ENCODE data around the gene STX5. TPM values are rescaled to one million over a fixed set of nuclear protein-coding genes. Genes with fewer than 3 reads are reported as not detected.
"Not testable (repeated sequence)": the region's sequence is repeated elsewhere in the genome, so short reads cannot be mapped to it uniquely, and the experiment has no call there.

STX5 gene
- total and polyA plus RNA-seq, 2 experiments from 2014 or later: 38.5 to 53.6 TPM

DNA sequence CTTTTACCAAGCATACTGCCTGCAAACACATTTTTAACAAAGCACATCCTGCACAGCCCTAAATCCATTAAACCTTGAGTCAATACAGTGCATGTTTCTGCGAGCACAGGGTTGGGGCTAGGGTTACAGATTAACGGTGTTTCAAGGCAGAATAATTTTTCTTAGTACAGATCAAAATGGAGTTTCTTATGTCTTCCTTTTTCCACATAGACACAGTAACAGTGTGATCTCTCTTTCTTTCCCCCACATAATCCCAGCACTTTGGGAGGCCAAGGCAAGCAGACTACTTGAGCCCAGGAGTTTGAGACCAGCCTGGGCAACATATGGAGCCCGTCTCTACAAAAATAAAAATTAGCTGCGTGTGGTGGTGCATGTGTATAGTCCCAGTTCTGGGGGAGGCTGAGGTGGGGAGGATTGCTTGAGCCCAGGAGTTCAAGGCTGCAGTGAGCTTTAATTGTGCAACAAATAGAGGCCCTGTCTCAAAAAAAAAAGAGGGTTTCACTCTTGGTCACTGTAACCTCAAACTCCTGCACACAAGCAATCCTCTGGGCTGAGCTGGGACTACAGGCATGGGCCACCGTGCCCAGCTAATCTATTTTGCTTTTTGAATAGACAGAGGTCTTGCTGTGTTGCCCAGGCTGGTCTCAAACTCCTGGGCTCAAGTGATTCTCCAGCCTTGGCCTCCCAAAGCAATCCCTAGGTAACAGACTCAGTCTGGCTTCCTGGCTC lies 29.1 kb upstream of the STX5 start:
- no peaks in the 10 kb centered on the region for H3K36me3 ChIP-seq
- H3K4me3 ChIP-seq: no peak overlapping the region
- H3K4me1 ChIP-seq (ENCODE audit: low read depth): peaks cover 15% of the 10 kb centered on the region
- no peaks in the 10 kb centered on the region for H3K9me3 ChIP-seq (ENCODE audit: low read depth)
- DNase-seq (ENCODE audit: low read depth in 1 of 2, low spot score in 1 of 2): no peak
- TF ChIP-seq, protein P1, sequence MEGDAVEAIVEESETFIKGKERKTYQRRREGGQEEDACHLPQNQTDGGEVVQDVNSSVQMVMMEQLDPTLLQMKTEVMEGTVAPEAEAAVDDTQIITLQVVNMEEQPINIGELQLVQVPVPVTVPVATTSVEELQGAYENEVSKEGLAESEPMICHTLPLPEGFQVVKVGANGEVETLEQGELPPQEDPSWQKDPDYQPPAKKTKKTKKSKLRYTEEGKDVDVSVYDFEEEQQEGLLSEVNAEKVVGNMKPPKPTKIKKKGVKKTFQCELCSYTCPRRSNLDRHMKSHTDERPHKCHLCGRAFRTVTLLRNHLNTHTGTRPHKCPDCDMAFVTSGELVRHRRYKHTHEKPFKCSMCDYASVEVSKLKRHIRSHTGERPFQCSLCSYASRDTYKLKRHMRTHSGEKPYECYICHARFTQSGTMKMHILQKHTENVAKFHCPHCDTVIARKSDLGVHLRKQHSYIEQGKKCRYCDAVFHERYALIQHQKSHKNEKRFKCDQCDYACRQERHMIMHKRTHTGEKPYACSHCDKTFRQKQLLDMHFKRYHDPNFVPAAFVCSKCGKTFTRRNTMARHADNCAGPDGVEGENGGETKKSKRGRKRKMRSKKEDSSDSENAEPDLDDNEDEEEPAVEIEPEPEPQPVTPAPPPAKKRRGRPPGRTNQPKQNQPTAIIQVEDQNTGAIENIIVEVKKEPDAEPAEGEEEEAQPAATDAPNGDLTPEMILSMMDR (IDR thresholded peaks at IDR 0.05; ENCODE audit: low read depth, low read length): no peak
- peak overlapping the region; percentile 85 for H3K27ac ChIP-seq
- no peaks in the 10 kb centered on the region for H3K27me3 ChIP-seq

DNA sequence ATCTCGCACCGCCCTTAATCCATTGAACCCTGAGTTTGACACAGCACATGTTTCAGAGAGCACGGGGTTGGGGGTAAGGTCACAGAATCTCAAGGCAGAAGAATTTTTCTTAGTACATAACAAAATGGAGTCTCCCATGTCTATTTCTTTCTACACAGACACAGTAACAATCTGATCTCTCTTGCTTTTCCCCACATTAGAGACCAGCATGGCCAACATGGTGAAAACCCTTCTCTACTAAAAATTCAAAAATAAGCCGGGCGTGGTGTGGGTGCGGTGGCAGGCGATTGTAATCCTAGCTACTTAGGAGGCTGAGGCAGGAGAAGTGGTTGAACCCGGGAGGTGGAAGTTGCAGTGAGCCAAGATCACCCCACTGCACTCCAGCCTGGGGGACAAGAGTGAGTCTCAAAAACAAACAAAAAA lies 27.4 kb upstream of the STX5 start:
- Histone ChIP-seq H3K4me1 (ENCODE audit: low read depth) (peaks cover 19% of the 10 kb centered on the region), H3K27ac (peak overlapping the region; percentile 85)
- H3K4me3 ChIP-seq; H3K27me3 ChIP-seq; DNase-seq (ENCODE audit: low read depth in 1 of 2, low spot score in 1 of 2); H3K36me3 ChIP-seq; H3K9me3 ChIP-seq (ENCODE audit: low read depth): not testable (repeated sequence)

GRCh38 chr11:62858201-62858600 lies 26.4 kb upstream of the STX5 start:
- H3K27ac ChIP-seq: no peak overlapping the region
- TF ChIP-seq, protein P1 (IDR thresholded peaks at IDR 0.05; ENCODE audit: low read depth, low read length): no peak
- H3K4me3 ChIP-seq: no peak overlapping the region

GRCh38 chr11:62857541-62857982 lies 25.7 kb upstream of the STX5 start:
- Histone ChIP-seq H3K4me3 (no peak overlapping the region), H3K4me1 (ENCODE audit: low read depth) (peaks cover 25% of the 10 kb centered on the region), H3K27ac (no peak overlapping the region), H3K36me3 (peaks cover 17% of the 10 kb centered on the region), H3K27me3 (no peaks in the 10 kb centered on the region), H3K9me3 (ENCODE audit: low read depth) (no peaks in the 10 kb centered on the region)
- TF ChIP-seq, protein P1 (IDR thresholded peaks at IDR 0.05; ENCODE audit: low read depth, low read length): no peak
- DNase-seq (ENCODE audit: low read depth in 1 of 2, low spot score in 1 of 2): no peak

More at GRCh38 chr11:62858201-62858600, 26.4 kb upstream of the STX5 start:
- Histone ChIP-seq H3K36me3 (peaks cover 11% of the 10 kb centered on the region), H3K9me3 (ENCODE audit: low read depth) (no peaks in the 10 kb centered on the region), H3K4me1 (ENCODE audit: low read depth) (peaks cover 25% of the 10 kb centered on the region), H3K27me3 (no peaks in the 10 kb centered on the region)
- DNase-seq (ENCODE audit: low read depth in 1 of 2, low spot score in 1 of 2): no peak

DNA sequence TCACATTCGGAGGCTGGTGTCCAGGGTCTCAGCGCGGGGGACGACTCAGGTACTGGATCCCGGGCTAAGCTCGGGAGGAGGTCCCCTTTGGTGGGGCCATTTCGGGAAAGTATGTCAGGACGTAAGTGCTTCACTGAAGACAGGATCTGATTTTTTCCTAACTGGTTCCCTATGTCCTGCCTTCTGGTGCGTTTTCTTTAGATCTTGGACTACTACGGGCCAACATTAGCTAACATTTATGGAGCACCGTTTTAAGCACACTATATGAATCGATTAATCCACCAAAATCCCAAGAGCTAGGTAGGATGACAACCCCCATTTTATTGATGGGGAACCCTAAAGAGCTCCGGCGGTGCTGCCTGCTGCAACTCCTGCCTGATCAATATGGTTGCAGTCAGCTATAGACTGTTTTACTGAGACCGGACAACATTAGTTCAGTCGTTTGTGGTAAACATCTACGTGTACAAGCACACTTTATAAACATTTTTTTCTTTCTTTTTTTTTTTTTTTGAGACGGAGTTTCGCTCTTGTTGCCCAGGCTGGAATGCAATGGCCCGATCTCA lies 24.6 kb upstream of the STX5 start:
- Histone ChIP-seq H3K27ac (peak overlapping the region; percentile 75), H3K9me3 (ENCODE audit: low read depth) (no peaks in the 10 kb centered on the region), H3K4me3 (peak overlapping the region; percentile 76), H3K4me1 (ENCODE audit: low read depth) (peaks cover 23% of the 10 kb centered on the region), H3K36me3 (peaks cover 29% of the 10 kb centered on the region), H3K27me3 (no peaks in the 10 kb centered on the region)
- DNase-seq (ENCODE audit: low read depth in 1 of 2, low spot score in 1 of 2): no peak
- TF ChIP-seq, protein P1 (IDR thresholded peaks at IDR 0.05; ENCODE audit: low read depth, low read length): no peak
